Posterior vena cava (tissue), 2 donors: ENCODE data around the gene PEX7. TPM values are rescaled to one million over a fixed set of nuclear protein-coding genes. Genes with fewer than 3 reads are reported as not detected.
"Not testable (repeated sequence)": the region's sequence is repeated elsewhere in the genome, so short reads cannot be mapped to it uniquely, and the experiment has no call there.

Source experiments
- DNase-seq: peaks from one replicate; pipeline ENCODE4 v3.0.0-alpha.2; 2020; ENCODE audit warnings: low spot score
- intact Hi-C, 2 donors: fragments of 100-400 bp; cut with DNase I; formaldehyde crosslinking; loops; one replicate each; pipeline versions ENCODE4 v1.14.1 to v1.14.2; 2022 to 2023
- total RNA-seq, 2 donors: library from RNA; stranded (reverse); fragmentation: NEBNext Ultra II Directional; extraction: Animal tissue kit (Norgen Biotek cat#: 25700); gene quantifications; one replicate each; pipeline ENCODE4 v1.2.1, GENCODE V29; 2021
- donor health status: DM: yes; HTN: yes; CAD: no.
- donor health status: DM: yes; HTN: yes; CAD: no.

PEX7 gene
- total RNA-seq, 2 donors from 2014 or later: 4.4 to 4.7 TPM

DNA sequence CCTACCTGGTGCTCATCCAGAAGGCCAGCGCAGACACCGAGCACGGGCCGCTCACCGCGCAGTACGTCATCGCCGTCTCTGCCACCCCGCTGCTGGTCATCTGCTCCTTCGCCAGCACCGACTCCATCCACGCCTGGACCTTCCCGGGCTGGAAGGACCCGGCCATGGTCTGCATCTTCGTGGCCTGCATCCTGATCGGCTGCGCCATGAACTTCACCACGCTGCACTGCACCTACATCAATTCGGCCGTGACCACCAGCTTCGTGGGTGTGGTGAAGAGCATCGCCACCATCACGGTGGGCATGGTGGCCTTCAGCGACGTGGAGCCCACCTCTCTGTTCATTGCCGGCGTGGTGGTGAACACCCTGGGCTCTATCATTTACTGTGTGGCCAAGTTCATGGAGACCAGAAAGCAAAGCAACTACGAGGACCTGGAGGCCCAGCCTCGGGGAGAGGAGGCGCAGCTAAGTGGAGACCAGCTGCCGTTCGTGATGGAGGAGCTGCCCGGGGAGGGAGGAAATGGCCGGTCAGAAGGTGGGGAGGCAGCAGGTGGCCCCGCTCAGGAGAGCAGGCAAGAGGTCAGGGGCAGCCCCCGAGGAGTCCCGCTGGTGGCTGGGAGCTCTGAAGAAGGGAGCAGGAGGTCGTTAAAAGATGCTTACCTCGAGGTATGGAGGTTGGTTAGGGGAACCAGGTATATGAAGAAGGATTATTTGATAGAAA lies 101.7 kb downstream of the PEX7 start:
- intact Hi-C loops: no loop called here
- DNase-seq: no peak

DNA sequence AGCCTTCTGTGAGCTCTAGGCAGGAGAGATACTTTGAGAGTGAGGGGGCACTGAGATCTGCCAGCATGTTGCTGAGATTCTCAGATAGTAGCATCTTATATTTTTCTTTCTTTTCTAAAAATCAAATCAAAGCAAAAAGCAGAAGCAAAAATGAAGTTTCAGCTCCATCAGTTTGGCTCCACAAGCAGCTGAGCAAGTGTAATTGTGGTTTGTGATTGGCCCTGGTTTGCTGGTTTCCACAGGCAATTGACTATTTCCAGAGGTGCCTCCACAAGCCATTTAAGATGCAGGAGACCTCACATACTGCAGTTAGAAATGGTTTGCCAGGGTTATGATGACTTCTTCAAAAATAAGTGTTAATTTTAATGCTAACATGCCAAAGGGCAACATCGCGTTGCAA lies 104.0 kb downstream of the PEX7 start:
- DNase-seq: no peak
- intact Hi-C loops: no loop called here

DNA sequence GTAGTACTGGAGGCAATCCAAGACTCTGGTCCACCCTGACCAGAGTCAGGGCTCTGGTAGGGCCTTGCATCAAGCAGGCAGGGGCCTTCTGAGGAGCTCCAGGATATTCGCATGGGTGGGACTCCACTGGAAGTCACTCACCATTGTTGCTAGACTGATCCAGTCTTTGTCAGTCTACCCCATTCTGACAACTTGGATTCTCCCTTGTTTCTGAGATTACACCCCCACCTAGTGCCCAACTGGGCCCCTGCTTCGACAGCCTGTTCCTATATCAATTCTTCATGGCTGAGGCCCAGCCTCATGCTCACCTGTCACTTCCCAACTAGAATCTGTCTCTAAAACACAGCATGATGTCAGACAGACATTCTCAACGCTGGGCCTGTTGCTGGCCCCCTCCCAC lies 104.9 kb downstream of the PEX7 start:
- intact Hi-C loops: no loop called here
- DNase-seq: no peak

DNA sequence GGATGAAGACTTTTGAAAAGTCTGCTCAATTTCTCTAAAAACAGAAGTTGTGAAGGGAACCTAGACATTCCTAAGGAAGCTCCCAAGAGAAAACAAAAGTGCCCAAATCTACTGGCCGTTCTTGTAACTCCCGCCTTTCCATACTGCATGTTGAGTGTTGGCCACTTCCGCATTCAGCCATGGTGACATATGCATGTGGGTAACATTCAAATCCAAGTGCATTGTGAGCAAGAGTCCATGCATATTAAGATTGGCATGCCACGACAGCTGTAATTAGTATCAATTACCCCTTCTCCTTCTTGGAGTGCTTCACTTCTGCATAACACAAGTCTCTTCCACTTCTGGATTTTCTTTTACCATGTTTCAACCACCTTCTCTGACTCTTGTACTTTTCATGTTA lies 108.1 kb downstream of the PEX7 start:
- intact Hi-C loops: no loop called here
- no peak for DNase-seq

DNA sequence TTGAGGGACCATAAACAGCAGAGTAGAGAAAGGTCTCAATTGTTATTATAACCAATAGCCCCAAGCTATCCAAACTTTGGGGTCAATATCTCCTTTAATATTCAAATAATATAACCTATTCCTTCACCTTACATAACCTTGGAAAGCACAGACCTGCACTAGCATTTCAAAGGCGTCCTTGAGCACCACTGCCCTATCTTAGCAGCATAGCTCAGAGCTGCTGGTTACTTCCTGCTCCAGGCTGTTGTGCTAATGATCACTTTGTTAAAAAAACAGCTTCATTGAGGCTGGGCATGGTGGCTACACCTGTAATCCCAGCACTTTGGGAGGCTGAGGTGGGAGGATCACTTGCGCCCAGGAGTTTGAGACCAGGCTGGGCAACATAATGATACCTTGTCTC lies 110.2 kb downstream of the PEX7 start:
- intact Hi-C loops: no loop called here

DNA sequence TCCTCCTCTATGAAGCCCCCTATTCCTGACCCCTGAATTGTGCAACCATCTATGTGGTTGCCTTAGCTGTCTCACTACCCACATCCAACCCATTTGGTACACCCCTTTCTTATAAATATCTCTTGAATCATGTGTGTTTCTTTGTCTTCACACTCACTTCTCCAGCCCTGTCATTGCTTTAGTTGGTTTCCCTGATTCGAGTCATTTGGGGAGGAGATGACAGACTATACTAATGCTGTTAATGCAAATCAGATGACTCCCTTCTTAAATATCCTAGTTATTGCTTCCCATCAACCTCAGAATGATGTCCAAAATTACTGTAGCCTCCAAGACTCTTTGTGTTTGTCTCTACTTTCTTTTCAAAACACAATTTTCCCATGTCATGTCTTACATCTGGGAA lies 122.7 kb downstream of the PEX7 start:
- intact Hi-C loops: no loop called here

More for the DNA sequence above, 110.2 kb downstream of the PEX7 start:
- DNase-seq: no peak

DNA sequence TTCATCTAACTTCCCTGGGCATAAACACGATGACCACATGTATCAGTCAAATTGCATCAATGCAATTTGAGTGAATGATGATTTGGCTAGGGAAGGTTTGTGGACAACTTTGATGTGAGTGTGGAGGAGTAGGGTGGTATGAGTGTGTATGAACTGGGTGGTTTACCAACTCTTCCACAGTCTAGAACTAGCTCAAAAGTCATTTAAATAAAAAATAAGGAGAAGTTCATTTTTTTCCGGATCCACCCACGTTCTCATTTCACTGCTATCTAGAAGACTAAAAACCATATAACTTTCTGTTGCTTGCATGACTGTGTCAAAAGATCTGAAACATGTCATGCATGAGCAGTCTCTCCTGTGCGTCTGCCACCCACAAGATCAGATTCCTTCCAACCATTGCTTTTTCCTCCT lies 123.3 kb downstream of the PEX7 start:
- no peak for DNase-seq
- intact Hi-C loops: no loop called here

More for the DNA sequence above, 122.7 kb downstream of the PEX7 start:
- no peak for DNase-seq

DNA sequence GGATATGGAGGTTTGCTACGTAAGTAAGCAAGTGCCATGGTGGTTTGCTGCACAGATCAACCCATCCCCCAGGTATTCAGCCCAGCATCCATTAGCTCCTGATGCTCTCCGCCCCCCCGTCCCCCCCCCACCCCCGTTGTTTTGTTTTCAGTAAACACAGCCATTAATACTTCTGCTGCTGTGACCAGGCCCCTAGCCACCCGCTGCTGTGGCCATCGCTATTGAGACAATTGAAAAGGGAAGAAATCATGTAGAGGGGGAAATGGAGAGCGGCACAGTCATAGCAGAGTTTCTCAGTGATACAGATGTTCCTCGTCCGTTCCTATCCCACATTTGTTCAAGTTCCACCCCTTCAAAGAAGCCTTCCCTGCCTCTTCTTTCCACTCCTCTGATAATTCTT lies 124.6 kb downstream of the PEX7 start:
- intact Hi-C loops: no loop called here
- no peak for DNase-seq

DNA sequence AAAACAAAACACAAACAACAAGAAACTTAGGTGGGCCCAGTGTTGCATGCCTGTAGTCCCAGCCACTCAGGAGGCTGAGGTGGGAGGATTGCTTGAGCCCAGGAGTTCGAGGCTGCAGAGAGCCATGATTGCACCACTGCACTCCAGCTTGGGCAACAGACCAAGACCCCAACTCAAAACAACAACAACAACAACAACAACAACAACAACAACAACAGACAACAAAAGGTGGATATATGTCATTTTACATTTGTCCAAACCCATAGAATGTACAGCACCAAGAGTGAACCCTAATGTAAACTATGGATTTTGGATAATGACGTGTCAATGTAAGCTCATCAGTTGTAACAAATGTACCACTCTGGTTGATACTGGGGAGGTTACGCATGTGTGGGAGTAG lies 127.6 kb downstream of the PEX7 start:
- intact Hi-C loops, DNase-seq: not testable (repeated sequence)

DNA sequence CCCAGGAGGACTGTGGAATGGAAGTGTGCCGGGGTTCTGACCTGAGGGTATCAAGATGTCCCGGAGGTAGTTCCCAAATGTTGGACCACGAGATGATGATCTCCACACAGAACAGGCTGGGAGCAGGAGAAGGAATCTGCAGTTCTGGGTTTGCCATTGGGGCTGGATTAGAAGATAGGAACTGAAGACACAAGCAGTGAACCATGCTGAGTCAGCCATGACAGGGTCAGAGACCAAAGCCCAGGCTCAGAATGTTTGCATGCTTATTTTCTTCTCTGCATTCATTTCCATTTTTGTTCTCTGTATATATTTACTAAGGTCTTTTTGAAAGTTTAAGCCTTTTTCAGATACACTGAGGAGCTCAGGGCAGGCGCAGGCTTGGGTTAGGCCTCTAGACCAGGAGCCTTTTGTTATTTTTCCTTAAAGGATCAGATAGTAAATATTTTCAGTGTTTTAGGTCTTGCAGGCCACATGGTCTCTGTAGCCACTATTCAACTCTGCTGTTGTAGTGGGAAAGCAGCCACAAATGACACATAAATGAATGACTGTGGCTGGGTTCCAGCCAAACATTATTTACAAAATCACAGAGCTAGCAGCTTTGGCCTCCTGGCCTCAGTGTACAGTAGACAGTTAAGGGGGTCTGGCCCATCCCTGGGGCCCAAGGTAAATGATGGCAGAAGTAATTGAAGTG lies 128.2 kb downstream of the PEX7 start:
- no peak for DNase-seq
- intact Hi-C loops: no loop called here

DNA sequence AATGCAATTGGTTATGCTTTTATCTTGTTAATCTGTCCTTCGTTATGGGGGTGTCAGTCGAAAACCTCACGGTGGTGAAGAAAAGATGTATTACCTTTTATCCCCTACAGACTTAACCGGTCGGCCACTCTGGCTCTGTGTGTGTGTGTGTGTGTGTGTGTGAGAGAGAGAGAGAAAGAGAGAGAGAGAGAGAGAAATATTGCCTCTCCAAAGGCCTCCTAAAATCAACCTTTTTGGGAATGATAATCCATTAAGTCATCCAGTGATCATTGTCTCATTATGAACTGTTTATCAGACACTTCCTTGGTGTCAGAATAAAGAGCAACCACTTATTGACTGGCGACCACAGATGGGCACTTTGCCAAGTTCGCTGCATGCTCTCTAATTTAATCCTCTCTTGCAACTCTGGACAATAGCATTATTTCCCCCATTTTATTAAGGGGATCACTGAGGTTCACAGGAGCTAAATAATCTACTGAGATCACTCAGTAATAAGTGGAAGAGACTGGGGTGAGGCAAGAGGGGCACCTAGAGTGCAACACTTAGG lies 130.4 kb downstream of the PEX7 start:
- no peak for DNase-seq
- intact Hi-C loops: no loop called here

DNA sequence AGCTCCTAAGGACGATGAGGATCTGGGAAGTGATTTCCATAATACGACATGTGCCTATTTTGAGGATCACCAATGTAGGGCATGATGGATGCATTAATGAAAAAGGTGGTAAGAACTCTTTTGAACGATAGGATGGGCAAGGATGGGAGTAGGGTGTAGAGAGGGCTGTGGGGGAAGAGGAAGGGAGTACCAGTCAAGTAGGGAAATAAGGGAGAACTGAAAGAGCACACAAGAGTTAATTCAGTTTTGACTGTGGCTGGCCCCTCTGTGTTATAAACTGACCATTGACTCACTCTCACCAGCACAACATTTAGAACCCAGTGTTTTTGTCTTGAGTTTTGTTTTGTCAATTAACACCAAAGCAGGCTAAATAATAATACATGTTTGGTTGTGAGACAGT lies 132.7 kb downstream of the PEX7 start:
- intact Hi-C loops: no loop called here
- DNase-seq: no peak

DNA sequence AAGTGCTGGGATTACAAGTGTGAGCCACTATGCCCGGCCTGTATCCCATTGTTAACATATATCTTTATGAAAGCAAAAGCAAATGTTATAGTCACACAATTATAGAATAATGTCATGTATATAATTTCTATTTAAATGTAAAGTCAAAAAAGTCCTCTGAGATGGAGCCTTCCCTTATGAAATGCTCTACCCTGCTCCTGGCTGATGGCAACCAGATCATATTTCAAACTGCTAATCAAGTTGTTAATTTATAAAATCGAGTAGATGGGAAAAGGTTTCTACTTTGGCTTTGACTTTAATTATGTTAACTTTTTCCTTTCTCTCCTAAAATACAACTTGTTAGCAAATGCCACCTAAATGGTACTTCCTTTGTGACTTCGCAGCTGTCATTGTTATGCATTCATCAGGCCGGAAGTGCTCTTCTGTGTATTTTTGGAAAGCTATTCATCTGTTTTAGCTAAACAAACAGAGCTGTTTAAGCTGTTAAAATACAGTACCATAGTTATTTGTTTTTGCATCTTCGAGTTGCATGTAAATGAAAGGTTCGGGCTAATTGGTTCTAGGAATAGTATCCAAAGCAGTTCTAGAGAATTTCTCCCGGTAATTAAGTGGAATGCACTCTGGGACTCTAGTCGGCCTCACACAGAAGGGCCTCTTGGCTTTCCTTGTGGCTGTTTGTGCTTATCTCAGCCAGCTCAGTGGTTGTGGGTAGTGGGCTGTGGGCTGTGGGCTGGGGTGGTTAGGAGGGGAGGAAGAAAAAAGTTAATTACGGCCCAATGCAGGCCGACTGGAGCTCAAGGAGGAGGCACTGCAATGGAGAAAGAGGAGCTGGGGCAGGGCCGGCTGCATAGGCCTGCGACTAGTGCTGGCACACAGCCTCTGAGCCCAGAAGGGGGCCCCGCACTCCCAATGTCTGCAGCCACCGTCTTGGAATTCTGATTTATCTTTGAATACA lies 134.5 kb downstream of the PEX7 start:
- intact Hi-C loops: no loop called here
- no peak for DNase-seq

DNA sequence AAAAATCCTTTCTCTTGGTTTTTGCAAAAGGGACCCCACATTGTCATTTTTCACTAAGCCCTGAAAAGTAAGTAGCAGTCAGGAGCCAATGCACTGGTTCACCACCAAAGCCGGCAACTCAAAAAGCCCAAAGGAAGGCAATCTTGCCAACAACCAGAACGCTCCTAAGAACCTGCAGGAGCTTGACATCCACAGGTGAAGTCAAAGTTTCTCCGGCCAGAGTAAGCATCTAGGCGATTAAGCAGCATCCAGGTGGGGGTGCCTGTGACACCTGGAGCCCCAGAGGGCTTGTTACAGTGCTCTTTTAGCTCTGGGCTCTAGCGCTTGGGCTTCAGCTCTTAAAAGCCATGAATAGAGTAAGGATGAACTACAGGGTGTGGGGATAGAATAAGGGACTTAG lies 135.8 kb downstream of the PEX7 start:
- intact Hi-C loops: no loop called here
- no peak for DNase-seq

DNA sequence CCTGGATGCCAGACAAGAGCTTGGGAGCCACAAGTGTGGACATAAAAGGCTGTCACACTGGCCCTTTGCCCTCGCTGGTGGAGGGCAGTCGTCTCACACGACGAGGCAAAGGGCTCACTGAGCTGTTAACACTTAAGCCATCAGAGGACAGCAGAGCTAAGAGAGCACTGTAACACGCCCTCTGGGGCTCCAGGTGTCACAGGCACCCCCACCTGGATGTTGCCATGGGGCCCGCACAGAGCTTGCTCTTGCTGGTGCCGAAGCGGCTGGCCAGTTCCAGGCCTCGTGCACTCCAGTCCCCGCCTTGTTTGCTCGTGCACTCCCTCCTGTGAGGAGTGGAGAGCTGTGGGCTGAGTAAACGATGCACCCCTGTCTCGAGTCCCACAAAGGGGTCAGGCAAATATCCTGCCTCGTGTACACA lies 137.1 kb downstream of the PEX7 start:
- intact Hi-C loops: no loop called here
- DNase-seq: no peak

DNA sequence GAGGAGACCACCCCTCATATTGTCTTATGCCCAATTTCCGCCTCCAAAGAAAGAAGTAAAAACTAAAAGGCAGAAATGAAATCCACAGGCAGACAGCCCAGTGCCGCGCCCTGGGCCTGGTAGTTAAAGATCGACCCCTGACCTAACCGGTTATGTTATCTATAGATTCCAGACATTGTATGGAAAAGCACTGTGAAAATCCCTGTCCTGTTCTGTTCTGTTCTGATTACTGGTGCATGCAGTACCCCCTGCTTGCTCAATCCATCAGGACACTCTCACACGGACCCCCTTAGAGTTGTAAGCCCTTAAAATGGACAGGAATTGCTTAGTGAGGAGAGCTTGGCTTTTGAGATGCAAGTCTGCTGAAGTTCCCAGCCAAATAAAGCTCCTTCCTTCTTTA lies 137.5 kb downstream of the PEX7 start:
- intact Hi-C loops, DNase-seq: not testable (repeated sequence)

DNA sequence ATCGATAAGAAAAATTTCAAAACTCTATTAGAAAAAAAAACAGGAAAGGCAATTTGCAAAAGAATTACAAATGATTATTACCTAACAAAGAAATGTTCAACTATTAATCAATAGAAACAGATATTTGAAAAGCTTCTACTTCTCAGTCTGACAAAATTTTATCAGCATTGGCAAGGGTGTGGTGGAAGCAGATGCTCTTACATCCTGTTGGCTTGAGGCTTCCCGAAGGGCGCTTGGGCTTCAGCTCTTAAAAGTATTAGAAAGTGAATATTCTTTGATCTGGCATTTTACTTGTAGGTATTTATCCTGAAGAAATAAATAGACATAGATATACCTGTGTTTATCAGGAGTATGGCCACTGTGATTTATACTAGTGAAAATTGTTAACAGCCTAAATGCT lies 138.4 kb downstream of the PEX7 start:
- DNase-seq: no peak
- intact Hi-C loops: no loop called here

DNA sequence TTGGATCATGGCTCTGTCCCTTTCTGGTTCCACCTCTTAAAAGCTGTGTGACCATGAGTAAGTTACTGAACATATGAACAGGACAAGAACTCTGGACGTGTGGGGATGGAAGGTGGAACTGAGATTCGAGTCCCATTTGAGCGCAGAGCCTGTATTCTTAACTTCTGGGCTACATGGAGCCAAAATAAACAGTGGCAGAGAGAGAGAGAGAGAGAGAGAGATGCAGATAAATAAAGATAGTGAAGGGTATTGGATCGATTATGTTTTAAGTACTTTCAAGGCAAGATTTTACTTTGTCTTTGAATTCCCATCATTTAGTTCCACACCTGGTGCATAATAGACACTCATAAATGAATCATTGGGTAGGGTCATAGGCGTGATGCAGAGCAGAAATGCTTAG lies 139.5 kb downstream of the PEX7 start:
- DNase-seq: no peak
- intact Hi-C loops: no loop called here

DNA sequence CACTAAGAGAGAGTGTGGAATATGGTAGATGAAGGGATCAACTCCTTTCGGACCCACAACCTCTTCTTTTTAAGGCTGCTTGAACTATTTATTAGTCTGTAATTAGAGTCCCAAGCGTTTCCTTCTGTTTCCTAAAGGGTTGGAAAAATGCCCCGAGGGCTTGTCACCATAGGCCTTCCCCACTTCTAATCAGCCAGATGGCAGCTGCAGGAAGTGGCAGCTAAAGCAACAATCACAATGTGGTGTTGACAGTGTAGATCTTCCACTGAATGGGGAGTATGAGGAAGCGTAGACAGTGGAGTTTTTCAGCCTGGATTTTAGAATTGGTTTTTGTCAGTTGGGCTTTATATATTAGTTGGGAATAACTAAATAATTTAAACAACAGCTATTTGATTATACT lies 140.3 kb downstream of the PEX7 start:
- no peak for DNase-seq

DNA sequence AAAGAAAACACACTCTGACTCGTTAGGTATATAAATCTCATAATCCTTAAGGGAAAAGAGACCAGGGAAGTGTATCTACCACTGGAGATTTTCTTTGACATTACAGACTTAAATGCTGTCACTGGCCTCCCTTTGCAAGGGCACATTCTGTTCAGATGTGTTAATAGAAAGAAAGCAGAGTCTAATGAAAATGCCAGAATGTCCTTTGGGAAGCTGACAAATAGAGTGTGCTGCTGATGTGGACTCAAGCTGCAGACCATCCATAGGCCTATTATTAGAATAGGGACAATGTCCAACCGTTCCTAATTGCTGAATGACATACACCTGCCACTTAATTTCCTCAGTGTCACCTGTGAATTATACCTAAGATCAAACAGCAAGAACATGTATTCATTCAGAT lies 140.9 kb downstream of the PEX7 start:
- no peak for DNase-seq
- intact Hi-C loops: no loop called here

More for the DNA sequence above, 140.3 kb downstream of the PEX7 start:
- intact Hi-C loops: no loop called here
